Esophagus muscularis mucosa (tissue), 4 donors: Measurements from ENCODE around the gene RPL14.

Source experiments
- EP300 ChIP-seq: sonication (generic); formaldehyde crosslinking; IDR thresholded peaks from one replicate; pipeline ENCODE4 v1.6.1; 2017; ENCODE audit warnings: antibody characterized with exemption
- POLR2A ChIP-seq: fragments of 450-650 bp; IDR thresholded peaks from one replicate; pipeline ENCODE4 v1.6.1; 2017; ENCODE audit warnings: antibody characterized with exemption, moderate library complexity, mild to moderate bottlenecking, low read depth
- POLR2AphosphoS5 ChIP-seq, 2 donors: sonication (generic); formaldehyde crosslinking; IDR thresholded peaks; one replicate each; pipeline ENCODE4 v1.6.1; 2017; ENCODE audit warnings: antibody characterized with exemption in 2 of 2
- TF ChIP-seq, protein P1 (sequence below), 3 experiments: fragments of 200-600 bp in 2 of 3; fragments of 450-650 bp in 1 of 3; sonication (generic) in 2 of 3; IDR thresholded peaks; one replicate each; pipeline ENCODE4 v1.5.1; 2017 to 2019; ENCODE audit warnings: antibody characterized with exemption in 3 of 3, mild to moderate bottlenecking in 2 of 3, moderate library complexity in 1 of 3

DNA sequence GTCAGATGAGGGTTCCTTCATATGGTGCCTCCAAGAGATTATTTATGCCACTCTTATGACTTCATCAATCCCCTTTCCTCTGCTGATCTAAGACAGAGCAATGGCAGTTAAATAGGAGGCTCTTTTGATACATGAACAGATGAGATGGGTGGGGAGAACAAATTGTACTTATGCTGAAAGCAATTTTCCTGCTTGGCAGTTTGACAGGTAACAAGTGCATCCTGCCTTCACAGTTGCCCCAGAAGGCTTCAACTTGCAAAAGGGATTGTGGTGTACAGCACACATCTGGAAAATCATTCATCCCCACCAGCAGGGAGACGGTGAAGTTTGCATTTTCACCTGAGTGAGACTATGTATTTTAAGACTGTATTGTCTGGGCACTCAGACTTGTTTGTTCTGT, 42.9 kb upstream of the RPL14 start:
- TF ChIP-seq, protein P1, sequence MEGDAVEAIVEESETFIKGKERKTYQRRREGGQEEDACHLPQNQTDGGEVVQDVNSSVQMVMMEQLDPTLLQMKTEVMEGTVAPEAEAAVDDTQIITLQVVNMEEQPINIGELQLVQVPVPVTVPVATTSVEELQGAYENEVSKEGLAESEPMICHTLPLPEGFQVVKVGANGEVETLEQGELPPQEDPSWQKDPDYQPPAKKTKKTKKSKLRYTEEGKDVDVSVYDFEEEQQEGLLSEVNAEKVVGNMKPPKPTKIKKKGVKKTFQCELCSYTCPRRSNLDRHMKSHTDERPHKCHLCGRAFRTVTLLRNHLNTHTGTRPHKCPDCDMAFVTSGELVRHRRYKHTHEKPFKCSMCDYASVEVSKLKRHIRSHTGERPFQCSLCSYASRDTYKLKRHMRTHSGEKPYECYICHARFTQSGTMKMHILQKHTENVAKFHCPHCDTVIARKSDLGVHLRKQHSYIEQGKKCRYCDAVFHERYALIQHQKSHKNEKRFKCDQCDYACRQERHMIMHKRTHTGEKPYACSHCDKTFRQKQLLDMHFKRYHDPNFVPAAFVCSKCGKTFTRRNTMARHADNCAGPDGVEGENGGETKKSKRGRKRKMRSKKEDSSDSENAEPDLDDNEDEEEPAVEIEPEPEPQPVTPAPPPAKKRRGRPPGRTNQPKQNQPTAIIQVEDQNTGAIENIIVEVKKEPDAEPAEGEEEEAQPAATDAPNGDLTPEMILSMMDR (IDR thresholded peaks at IDR 0.05): no peak
- TF ChIP-seq POLR2A (no peak), POLR2AphosphoS5 (IDR thresholded peaks at IDR 0.05) (no peak), EP300 (no peak)
